Activated CD8-positive, alpha-beta memory T cell treated with anti-CD3 and anti-CD28 coated beads, Interleukin-2, amount 50 U/mL, for 4 hours (primary cell): ENCODE measurements around the gene LMBRD1.
"Not testable (repeated sequence)": the region's sequence is repeated elsewhere in the genome, so short reads cannot be mapped to it uniquely, and the experiment has no call there.

Experiments
- DNase-seq: peaks from one replicate; pipeline ENCODE4 v3.0.0-alpha.2; 2020

LMBRD1 gene

DNA sequence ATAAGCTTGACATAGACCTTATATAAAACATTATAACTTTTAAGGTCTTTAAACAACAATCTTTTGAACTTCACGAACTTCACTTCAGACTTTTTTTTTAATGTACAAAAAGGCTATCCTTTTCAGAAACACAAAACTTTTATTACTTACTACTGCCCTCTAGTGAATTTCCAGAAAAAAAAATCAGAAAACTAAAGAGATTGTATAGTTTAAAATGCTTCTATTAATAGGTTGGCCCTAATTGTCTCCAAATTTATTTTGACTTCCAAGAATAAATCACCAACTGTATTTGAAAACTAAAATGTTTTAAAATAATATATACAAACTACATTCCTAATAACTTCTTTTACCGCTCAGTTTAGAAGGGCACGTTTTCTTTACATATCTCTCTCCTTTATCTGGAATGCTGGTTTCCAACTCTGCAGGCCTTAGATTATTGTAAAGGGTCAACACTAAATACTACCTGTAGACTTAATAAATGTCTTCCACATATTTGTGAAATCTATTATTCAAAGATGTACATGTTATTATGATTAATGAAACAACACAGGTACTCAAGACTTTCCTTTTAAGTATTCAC, 66.8 kb downstream of the LMBRD1 start:
- DNase-seq, result no peak

DNA sequence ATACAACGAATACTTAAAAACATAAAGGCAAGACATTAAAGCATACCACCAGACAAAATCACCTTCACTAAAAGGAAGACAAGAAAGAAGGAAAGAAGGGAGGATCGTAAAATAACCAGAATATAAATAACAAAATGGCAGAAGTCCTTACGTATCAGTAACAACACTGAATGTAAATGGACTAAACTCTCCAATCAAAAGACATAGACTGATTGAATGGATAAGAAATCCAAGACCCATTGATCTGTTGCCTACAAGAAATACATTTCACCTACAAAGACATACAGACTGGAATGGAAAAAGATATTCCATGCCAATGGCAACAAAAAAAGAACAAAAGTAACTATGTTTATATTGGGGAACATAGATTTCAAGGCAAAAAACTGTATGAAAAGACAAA, 74.1 kb downstream of the LMBRD1 start:
- DNase-seq, result no peak

DNA sequence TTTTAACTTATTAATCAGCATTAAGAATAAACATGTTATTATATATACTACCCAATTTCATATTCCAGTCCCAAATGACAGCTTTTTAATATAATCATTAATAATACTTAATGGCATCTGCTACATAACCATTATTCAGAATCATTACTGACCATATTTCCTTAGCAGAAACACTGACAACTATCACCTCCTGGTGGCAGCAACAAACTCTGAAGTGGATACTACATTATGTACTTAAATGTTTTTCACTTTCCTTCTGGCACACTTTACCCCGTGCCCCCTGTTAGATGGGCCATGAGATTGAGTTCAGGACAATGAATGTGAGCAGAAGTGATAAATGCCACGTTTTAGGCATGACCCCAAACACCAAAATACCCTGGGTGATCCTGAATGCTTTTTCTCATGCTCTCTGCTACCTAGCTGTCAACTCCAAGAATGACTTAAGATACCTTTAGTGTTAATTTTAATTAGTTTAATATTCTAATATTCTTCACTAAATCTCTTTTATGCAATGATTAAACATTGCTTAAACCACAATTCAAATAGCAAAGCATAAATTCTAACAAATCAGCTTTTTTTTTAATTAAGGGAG, 77.1 kb downstream of the LMBRD1 start:
- no peak for DNase-seq

DNA sequence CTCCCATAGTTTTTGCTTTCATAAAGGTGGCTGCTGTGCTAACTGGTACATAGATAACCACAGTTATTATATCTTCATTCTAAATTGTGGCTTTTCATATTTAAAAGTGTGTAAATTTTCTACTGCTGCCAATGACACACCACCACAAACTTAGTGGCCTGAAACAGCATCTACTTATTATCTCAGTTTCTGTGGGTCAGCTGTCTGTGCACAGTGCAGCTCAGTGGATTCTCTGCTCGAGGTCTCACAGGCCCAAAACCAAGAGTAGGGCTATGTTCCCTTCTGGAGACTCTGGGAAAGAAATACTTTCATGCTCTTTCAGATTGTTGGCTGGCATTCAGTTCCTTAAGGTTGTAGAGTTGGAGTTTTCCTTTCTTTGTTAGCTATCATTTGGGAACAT, 90.1 kb downstream of the LMBRD1 start:
- no peak for DNase-seq

DNA sequence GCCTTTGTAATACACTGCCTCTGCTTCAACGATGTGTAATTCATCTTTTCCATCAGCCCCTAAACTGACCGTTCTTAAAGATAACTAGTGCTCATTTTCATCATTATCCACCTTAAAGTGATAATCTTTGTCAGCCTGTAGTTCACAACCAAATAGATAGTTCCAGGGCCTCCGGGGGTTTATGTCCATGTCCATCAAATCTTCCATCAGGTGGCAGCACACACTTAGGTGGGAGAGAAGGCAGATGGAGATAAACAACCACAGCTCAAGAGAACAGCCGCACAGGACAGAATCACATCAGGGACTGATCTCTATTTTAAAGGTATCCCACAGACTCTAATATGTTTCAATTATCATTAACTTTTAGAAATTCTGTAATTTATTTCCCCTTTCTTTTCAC, 90.9 kb downstream of the LMBRD1 start:
- DNase-seq, result no peak

DNA sequence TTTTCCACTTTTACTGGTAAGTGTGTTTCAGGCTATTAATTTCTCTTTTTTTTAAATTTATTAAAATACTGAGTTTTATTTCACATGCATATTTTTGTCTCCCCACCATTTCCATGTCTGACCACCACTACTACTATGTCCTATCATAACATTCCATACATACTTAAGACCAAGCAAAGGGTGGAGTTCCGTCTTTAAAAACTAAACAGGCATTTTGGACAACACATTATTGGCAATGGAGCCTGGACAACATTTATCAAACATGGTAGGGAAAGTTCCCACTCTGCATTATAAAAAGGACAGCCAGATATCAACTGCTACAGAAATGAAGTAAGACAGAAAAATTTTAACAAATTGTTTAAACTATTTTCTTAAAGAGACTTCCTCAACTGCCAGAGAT, 91.9 kb downstream of the LMBRD1 start:
- no peak for DNase-seq

DNA sequence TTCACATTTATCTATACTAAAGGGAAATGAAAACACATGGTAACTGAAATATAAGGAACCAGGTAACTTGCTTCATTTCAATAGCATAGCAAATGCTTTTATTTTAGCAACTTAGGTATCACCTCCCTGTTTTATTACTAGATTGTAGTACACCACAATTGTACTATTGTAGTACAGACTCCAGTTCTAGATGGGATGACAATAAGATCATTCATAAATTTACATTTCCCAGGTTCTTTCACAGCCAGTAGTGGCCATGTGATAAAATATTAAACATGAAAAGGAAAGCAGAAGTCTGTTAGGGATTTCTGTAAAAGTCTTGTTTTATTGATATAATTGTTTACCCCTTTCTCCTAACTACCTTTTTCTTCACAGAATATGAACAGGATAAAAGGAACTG, 97.2 kb downstream of the LMBRD1 start:
- no peak for DNase-seq

DNA sequence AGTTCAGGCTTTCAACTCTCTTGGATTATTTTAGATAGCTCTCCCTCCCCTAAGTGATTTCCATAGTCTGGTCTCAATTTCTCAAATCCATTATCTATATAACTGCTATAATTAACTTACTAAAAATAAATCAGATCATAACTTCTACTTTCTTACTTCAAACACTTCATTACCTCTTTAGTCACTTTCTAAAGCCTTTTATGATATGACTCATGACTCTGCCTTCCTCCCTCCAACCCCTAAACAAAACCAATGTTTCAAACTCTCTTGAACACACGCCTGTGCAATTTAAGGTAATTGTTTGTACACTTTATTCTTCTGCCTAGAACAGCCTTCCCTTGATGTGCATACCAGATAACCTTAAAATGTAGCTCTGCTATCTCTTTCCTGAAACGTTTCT, 100.5 kb downstream of the LMBRD1 start:
- no peak for DNase-seq

DNA sequence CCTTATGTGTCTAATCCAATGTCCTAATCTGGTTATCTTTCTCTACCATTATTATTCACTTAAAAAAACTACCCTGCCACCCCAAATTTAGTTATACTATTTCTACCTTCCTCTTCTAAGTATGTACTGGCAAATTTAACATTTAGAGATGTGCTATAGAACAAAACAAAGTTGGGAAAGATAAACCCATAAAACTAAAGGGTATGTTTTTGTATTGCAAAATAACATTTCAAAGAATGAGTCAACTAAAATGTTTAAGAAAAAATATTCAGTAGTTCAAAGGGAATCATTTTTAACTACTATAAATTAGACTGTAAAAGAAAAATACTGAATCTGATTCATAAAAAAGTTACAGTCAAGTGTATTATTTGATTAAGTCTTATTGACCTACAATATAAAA, 103.0 kb downstream of the LMBRD1 start:
- no peak for DNase-seq

DNA sequence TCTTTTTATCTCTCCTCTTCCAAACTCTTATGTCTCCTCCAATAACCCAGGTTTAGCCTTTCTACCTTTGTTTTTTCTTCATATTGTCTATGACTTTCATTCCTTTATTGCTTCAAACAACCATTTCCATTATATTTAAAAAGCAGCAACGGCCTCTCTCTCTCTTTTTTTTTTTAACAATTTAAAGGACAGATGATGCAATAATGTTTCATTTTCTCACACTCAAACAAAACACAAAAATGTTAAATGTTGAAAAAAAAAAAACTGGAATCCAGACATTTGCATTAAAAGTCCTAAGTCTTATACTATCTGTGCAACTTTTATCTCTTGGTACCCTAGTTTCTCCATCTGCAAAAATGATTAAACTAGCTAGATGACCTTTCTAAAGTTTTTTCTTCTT, 105.8 kb downstream of the LMBRD1 start:
- no peak for DNase-seq

DNA sequence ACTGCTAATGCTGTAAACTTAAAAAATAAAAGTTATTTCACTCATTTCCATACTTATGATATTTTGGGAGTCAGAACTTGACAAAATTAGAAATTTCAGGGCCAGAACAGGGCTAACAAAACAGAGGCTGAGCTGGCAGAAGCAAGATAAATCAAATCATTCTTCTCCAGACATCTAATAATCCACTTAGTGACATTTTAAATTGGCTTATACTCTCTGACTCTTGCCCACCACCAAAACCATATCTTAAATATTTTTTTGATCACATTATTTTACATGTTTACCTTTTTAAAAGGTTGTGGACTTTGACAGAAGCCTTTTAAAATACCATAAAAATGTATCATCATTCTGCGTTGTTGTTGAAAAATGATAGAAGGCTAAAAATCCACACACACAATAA, 116.5 kb downstream of the LMBRD1 start:
- no peak for DNase-seq

DNA sequence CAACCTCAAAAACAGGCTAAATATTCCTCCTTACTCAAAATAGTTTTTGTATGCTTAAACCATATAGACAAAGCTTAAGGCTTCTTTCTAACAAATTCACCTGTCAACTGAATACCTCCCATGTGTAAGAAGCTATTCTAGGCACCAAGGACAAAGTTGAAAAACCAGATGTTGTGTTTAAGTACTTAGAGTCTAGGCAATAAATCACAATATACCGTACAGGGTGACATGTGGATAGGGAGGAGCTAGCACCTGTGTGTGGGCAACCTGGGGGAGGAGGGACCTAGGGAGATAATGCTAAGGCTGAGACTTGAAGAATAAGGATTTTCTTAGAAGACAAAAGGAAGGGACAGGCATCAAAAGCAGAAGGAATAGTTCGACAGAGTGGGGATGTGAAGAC, 123.5 kb downstream of the LMBRD1 start:
- DNase-seq, result no peak

DNA sequence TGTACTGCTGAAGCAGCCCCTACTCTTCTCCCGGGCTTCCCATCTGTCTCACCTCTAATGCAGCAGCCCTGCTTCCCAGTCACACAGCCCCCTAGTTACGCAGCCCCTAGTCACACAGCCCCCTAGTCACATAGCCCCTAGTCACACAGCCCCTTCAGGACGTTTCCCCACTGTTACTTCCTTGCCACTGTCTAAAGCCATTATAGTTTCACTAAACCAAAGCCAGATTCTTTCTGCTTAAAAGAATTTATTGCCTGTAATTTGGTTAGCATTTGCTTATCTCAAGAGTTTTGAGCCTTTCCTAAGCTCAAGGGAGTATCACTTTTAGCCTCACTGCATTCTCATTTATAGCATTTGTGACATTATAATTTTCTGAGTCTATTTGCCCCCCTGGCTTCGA, 127.9 kb downstream of the LMBRD1 start:
- no peak for DNase-seq

DNA sequence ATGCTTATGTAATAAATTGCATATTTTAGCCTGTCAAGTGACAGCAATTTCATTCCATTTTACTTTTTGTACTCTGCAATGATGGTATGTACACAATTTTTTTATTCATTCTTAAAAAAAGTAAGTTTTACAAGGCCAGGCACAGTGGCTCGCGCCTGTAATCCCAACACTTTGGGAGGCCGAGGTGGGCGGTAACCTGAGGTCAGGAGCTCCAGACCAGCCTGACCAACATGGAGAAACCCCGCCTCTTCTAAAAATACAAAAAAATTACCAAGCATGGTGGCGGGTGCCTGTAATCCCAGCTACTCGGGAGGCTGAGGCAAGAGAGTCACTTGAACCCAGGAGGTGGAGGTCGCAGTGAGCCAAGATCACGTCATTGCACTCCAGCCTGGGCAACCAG, 130.0 kb downstream of the LMBRD1 start:
- not testable (repeated sequence) for DNase-seq

DNA sequence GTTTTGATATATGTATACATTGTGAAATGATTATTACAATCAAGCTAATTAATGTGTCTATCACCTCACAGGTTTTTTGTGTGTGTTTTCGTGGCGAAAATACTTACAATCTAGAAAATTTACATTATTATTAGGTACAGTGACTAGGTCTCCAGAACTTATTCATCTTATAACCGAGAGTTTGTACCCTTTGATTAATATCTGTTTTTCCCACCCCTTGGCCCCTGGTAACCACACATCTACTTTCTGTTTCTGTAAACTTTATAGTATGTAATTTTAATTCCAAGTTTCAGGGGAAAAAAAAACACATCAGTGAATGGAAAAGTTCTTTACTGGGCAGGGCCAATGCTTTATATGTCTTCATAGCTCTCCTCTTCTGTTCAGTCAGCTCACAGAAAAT, 131.4 kb downstream of the LMBRD1 start:
- DNase-seq, result no peak

DNA sequence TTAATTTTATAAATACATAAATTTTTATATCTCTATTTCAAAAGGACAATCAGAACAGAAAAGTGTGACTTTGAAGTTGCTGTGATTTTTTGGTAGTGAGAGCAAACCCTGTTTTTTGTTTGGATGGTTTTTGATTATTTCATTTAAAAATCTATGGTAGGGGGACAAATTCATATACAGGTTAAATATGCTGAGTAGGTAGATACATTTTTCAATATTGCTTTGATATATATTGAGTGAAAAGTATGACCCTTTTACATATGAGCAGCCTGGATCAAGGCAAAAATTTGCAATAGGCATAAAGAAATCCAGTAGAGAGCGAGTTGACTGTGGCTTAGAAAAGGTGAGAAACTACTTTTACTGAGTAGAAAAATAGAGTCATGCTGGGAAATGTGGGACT, 132.3 kb downstream of the LMBRD1 start:
- DNase-seq, result no peak

DNA sequence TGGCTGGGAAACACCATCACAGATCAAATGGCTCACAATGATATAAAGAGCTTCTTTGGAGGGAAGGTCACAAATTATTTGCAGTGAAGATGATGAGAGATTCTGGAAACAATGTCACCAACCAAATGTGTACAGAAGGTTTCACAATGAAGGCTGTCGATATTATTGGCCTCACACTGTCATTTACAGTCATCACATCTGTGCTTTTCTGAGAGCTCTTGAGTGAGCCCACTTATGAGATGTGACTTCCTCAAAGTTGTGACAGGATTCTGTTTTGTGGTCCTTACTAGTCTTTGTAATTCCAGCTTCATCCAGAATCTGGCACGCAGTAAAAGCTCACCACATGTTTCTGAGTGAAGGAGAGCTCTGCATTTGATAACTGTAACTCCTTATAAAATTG, 133.6 kb downstream of the LMBRD1 start:
- no peak for DNase-seq

DNA sequence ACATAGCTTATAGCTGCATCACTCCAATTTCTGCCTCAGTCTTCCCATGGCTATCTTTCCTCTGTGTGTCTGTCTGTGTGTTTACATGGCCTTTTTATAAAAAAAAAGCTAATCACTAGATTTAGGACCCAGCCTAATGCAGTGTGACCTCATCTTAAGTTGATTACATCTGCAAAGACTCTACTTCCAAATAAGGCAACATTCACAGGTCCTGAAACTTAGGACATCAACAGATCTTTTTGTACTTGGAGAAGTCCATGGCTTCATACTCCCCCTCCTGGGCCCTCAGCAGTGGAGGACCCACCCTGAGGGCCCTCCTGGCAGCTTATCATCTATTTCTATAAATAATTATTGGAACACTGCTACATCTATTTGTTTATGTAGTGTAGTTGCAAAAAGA, 146.1 kb downstream of the LMBRD1 start:
- DNase-seq, result no peak

DNA sequence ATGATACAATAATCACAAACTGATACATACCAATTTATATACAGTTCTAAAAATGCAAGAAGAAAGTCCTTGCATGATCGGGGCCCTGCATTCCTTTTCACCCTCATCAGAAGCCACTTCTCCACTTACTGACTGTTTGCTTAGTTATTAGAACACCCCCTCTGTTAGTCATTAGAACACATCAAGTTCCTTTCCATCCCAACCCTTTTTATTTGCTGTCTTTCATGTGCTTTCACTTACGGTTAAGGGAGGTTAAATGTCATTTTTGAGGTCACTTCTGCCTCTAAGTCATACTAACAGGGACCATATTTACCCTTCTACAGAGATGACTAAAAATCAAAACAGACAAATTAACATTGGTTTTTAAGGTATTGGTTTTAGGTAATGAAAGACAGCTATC, 149.1 kb downstream of the LMBRD1 start:
- DNase-seq, result no peak

DNA sequence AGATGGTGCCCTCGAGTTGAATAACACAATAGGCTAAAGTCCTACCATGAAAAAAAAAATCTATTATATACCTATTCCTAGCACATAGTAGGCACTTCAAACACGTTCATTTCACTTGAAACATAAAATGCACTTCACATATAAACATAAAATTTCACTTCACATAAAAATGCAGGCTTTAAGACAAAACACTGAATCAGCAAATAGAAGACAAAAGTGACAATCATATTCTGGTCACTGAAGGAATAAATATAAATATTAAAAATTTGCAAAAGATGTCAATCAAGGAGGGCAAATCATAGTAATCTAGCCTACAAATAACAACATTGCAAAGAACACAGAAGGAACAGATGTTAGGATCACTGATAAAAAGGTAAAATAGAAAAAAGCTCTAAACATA, 153.1 kb downstream of the LMBRD1 start:
- DNase-seq, result no peak

DNA sequence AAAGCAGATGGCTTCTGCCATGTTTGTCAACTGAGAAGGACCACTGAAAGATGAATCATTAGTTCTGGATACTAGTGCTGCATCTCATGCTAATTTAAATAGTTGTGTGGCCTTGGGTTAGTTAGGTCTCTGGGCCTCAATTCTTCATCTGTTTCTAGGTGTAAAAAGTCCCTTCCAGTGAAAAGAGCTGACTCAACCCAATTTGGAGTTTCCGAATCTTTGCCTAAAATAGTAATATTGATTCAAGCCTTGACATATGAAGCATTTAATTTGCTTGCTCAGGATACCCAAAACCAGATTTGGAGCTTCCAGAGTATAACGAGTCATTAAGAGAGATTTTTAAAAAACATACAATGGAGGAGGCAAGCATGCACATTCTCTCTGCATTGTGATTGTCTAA, 163.9 kb downstream of the LMBRD1 start:
- DNase-seq, result no peak

DNA sequence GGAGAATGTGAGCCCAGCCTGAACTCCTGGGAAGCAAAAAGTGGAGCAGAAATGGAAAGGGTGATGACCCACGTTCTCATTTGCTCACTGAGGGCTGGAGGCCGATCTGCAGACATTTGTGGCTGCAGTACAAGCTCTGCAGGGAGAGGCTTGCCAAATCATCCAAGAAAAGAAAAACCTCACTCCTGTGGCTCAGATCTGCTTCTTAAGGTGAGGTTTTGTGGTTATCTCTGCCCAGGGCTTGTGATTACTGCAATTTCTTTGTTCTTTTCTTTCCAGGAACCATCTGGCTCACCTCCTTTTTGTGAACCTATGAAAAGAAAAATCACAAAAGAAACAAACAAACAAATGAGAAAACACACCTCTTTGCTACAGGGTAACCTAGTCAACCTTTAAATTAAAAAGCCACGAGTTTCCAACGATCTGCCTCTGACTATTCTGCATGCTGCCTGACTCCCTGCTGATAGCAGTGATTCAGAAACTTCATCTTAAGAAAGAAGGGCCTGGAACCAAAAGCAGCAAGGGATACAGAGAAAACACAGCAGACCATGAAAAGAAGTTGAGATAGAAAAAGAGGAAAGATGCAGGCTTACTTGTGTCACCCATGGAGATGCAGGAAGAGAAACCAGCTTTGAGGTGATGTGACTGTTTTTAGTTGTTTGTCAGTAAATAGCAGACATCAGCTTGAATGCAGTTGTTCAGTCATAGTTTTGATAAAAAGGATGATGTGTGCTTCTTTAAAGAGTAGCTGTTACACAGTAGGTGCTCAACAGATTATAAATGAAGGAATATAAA, 165.1 kb downstream of the LMBRD1 start:
- DNase-seq, result no peak

DNA sequence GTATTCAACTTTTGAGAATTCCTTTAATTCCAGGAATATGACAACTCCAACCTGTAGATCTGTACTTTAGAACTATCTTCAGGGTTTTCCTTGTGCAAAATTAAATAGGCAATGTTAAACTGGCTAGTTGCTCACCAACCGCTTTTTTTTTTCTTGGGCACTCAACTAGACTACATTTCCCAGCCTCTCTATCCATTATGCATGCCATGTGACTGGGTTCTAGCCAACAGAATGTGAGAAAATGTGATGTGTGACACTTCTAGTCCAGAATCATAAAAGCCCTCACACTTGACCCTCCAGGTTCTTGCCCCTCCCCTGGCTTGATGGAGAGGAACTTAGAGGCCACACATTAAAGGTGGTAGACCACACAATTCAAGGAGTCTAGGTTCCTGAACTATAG, 166.0 kb downstream of the LMBRD1 start:
- no peak for DNase-seq

DNA sequence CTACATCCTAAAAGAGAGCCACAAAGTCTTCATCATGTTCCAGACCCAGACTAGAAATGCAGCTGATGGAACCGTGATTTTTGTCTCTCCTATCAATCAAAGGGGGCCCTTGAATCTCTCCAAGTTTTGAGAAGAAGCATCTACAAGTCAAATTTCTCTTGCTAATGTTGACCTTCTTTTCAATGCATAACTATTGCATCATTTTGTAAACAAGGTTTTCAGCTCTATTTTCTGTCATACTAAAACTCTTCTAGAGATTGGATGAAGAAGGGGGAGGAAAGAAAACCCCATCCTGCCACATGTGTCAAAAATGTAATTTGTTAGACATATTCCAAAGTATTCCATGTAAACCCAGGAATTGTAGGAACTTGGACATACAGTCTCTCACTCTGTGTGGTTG, 169.2 kb downstream of the LMBRD1 start:
- DNase-seq, result no peak

DNA sequence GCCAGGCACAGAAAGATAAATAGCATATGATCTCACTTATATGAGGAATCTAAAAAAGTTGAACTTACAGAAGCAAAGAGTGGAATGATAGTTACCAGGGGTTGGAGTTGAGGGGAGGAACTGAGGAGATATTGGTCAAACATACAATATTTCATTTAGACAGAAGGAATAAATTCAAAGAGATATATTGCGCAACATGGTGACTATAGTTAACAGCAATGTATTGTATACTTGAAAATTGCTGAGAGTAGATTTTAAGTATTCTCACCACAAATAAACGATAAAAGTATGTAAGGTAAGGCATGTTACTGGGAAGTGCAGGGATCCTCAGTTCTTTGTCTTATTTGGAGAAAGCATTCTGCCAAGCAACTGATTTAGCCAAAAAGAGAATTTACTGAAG, 171.9 kb downstream of the LMBRD1 start:
- DNase-seq, result no peak
